ENCODE measurements around the gene SCUBE3. TPM values are rescaled to one million over a fixed set of nuclear protein-coding genes. Genes with fewer than 3 reads are reported as not detected.

SCUBE3 gene
- total and polyA plus RNA-seq, 9 of the 15 experiments (the other 6 are each of a cell fraction or from before 2014, with no cell fraction given) = 0.01 to 0.11 TPM; not detected in 7

DNA sequence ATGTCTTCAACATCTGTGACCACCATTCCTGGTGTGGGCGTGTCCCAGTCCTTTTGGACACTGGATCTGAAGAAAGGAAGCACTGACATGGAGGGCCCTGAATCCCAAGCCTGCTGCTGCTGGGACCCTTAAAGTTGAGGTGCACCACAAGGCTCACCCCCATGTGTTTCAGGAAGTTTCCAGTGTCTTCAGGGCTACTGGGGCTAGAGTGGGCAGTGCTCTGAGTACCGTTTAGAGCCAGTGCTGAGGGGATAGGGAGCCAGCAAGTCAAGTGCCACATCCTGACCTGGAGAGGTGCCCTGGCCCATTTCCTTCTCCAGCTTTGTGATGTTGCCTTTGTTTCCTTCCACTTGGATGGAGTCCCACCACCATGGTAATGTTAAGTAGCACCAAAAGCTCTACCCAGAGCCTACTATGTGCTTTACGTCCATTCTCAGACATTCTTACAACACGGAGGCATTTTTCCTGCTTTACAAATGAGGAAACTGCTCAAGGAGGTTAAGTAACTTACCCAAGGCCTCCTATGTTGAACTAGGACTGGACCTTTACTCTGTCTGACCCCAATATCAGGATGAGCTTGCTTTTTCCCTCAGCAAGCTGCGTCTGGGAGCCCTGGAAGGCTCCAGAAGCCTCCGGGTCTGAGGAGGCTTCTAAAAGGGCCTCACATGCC is 83.3 kb downstream of the SCUBE3 start (continued):
- TF ChIP-seq ETV5 (CRISPR knock-in tag; IDR thresholded peaks at IDR 0.05; ENCODE audit: low read depth) (no peak), ZNF239 (CRISPR knock-in tag; IDR thresholded peaks at IDR 0.05) (no peak), SAP30 (IDR thresholded peaks at IDR 0.05; ENCODE audit: borderline replicate concordance, insufficient read depth, low read depth, low read length, poor library complexity, severe bottlenecking) (no peak), CBX1 (IDR thresholded peaks at IDR 0.05; ENCODE audit: low read depth) (no peak), MEIS2 (IDR thresholded peaks at IDR 0.05; ENCODE audit: partially characterized antibody) (no peak), HEY1 (CRISPR knock-in tag; IDR thresholded peaks at IDR 0.05; ENCODE audit: borderline replicate concordance) (0 out of 2 replicates have a peak, but pooled peaks have one; percentile 19), MEF2A (IDR thresholded peaks at IDR 0.05; ENCODE audit: control insufficient read depth, low read depth, low read length) (no peak), SP2 (IDR thresholded peaks at IDR 0.05; ENCODE audit: extremely low read depth, low read depth, low read length, poor library complexity, severe bottlenecking) (no peak), SMAD1 (IDR thresholded peaks at IDR 0.05; ENCODE audit: low read depth, low read length, partially characterized antibody) (no peak), PRPF4 (IDR thresholded peaks at IDR 0.05; ENCODE audit: insufficient read depth, low read depth, low read length, poor library complexity, severe bottlenecking) (no peak), CBFA2T2 (conservative IDR thresholded peaks at IDR 0.05) (no peak), MCM7 (IDR thresholded peaks at IDR 0.05) (no peak), HDAC3 (IDR thresholded peaks at IDR 0.05; ENCODE audit: borderline replicate concordance, partially characterized antibody) (no peak), PML (IDR thresholded peaks at IDR 0.05; ENCODE audit: low read length) (peak; percentile 26; the same call in 1 of the 2 replicates), ZBTB7A (IDR thresholded peaks at IDR 0.05; ENCODE audit: borderline replicate concordance, control insufficient read depth, low read depth, low read length) (no peak), ZNF324 (CRISPR knock-in tag; IDR thresholded peaks at IDR 0.05) (no peak), HMGN3 (IDR thresholded peaks at IDR 0.05; ENCODE audit: borderline replicate concordance, extremely low read depth, insufficient read length, low read depth, low read length) (no peak), PTRF (tag; IDR thresholded peaks at IDR 0.05) (no peak), SRF (CRISPR knock-in tag; IDR thresholded peaks at IDR 0.05) (no peak), ZNF830 (CRISPR knock-in tag; IDR thresholded peaks at IDR 0.05) (no peak), CCNT2 (IDR thresholded peaks at IDR 0.05; ENCODE audit: borderline replicate concordance, extremely low read depth, insufficient read length, low read depth, low read length) (no peak), GTF2E2 (tag; IDR thresholded peaks at IDR 0.05) (peak; percentile 72; the same call in 1 of the 2 replicates), CC2D1A (IDR thresholded peaks at IDR 0.05) (no peak), NFRKB (IDR thresholded peaks at IDR 0.05; ENCODE audit: low read depth) (no peak)
- TF ChIP-seq, protein P1, sequence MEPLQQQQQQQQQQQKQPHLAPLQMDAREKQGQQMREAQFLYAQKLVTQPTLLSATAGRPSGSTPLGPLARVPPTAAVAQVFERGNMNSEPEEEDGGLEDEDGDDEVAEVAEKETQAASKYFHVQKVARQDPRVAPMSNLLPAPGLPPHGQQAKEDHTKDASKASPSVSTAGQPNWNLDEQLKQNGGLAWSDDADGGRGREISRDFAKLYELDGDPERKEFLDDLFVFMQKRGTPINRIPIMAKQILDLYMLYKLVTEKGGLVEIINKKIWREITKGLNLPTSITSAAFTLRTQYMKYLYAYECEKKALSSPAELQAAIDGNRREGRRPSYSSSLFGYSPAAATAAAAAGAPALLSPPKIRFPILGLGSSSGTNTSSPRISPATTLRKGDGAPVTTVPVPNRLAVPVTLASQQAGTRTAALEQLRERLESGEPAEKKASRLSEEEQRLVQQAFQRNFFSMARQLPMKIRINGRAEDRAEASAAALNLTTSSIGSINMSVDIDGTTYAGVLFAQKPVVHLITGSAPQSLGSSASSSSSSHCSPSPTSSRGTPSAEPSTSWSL (CRISPR knock-in tag; IDR thresholded peaks at IDR 0.05; ENCODE audit: borderline replicate concordance) = 0 out of 2 replicates have a peak, but pooled peaks have one; percentile 70
- TF ChIP-seq, protein P2, sequence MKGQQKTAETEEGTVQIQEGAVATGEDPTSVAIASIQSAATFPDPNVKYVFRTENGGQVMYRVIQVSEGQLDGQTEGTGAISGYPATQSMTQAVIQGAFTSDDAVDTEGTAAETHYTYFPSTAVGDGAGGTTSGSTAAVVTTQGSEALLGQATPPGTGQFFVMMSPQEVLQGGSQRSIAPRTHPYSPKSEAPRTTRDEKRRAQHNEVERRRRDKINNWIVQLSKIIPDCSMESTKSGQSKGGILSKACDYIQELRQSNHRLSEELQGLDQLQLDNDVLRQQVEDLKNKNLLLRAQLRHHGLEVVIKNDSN (CRISPR knock-in tag; IDR thresholded peaks at IDR 0.05) = peak; percentile 24; the same call in 1 of the 2 replicates
